ENCODE data around the gene UTF1.
"Not testable (repeated sequence)": the region's sequence is repeated elsewhere in the genome, so short reads cannot be mapped to it uniquely, and the experiment has no call there.

Gene UTF1

DNA sequence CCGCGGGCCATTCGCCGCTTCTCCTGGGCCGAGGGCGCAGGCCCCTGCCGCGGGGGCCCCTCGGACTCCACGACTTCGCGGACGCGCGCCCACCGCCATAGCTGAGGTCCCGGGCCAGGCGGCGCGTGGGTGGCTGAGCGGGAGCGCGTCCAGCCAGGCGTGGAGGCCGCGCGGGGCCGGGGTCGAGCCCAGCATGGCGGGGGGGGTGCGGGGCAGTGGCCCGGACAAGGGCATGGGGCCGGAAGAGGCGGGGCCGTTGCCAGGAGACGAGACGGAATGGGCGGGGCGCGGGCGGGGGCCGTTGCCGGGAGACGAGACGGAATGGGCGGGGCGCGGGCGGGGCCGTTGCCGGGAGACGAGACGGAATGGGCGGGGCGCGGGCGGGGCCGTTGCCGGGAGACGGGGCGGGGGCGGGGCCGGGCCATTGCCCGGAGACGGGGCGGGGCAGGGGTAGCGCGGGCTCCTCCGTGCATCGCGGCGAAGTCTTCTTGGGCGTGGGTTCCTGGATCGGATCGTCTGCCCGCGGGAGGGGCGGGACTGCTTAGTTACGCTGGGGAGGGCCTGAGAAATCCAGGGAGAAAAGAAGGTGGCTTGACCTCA lies 31.8 kb downstream of the UTF1 start:
- no peak for DNase-seq (ENCODE audit: low read depth)
- TF ChIP-seq, protein P1, sequence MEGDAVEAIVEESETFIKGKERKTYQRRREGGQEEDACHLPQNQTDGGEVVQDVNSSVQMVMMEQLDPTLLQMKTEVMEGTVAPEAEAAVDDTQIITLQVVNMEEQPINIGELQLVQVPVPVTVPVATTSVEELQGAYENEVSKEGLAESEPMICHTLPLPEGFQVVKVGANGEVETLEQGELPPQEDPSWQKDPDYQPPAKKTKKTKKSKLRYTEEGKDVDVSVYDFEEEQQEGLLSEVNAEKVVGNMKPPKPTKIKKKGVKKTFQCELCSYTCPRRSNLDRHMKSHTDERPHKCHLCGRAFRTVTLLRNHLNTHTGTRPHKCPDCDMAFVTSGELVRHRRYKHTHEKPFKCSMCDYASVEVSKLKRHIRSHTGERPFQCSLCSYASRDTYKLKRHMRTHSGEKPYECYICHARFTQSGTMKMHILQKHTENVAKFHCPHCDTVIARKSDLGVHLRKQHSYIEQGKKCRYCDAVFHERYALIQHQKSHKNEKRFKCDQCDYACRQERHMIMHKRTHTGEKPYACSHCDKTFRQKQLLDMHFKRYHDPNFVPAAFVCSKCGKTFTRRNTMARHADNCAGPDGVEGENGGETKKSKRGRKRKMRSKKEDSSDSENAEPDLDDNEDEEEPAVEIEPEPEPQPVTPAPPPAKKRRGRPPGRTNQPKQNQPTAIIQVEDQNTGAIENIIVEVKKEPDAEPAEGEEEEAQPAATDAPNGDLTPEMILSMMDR (IDR thresholded peaks at IDR 0.05; ENCODE audit: low read depth, low read length, missing control alignments) = no peak
- in situ Hi-C loops (cut with HindIII; ENCODE audit: low sequenced_read_pairs) = no loop called here
- H3K4me3 ChIP-seq (ENCODE audit: low read depth, low read length) = peak overlapping the region; percentile 47

DNA sequence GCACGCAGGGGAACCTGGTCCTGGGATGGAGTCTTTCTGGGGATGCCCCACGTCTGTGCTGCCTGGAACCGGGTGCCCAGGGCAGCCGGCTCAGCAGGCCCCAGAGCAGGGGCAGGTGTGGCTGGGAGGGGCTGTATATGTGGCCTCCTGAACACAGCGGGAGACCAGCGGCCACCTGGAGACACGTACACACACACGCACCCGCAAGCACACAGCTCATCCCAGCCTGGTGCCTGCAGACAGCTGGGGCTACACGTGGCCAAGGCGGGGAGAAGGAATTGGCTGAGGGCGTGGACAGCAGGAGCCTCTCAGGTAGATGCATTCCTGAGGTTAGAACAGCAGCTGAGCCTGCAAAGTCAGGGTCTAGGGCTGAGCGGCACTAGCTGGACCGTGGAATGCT lies 32.7 kb downstream of the UTF1 start:
- no peak for DNase-seq (ENCODE audit: low read depth)
- TF ChIP-seq, protein P1 (IDR thresholded peaks at IDR 0.05; ENCODE audit: low read depth, low read length, missing control alignments) = no peak
- no peak overlapping the region for H3K4me3 ChIP-seq (ENCODE audit: low read depth, low read length)
- in situ Hi-C loops (cut with HindIII; ENCODE audit: low sequenced_read_pairs) = no loop called here

DNA sequence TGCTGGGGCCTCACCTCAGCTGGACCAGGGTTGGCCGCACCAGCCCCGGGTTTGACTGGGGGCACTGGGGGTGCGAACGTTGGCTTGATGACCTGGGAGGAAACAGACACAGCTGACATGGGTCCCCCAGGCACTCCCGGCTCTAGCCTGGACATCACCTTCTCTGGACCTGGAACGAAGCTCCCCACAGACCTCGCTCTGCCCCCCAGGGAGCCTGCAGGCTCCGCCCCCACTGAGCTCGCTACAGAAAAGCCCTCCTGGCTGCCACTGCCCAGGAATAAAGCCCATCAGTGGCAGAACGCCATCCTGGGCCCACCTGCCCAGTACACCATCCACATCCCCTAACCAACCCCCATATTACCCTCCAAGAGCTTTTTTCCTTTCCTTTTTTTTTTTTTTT lies 33.7 kb downstream of the UTF1 start:
- no peak overlapping the region for H3K4me3 ChIP-seq (ENCODE audit: low read depth, low read length)
- in situ Hi-C loops (cut with HindIII; ENCODE audit: low sequenced_read_pairs) = no loop called here
- TF ChIP-seq, protein P1 (IDR thresholded peaks at IDR 0.05; ENCODE audit: low read depth, low read length, missing control alignments) = no peak
- no peak for DNase-seq (ENCODE audit: low read depth)

DNA sequence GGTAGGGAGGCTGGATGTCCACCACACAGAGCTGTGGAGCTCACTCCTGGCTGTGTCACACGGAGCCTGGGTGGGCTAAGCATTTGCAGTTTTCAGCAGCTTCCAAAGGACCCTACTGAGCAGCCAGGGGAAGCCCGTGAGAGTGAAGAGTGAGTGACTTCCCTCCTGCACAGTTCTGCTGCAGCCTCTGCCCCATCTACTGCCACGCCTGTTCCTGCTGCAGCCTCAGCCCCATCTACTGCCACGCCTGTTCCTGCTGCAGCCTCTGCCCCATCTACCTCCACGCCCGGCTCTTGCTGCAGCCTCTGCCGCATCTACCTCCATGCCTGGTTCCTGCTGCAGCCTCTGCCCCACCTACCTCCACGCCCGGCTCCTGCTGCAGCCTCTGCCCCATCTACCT lies 34.4 kb downstream of the UTF1 start:
- no peak for DNase-seq (ENCODE audit: low read depth)
- in situ Hi-C loops (cut with HindIII; ENCODE audit: low sequenced_read_pairs) = no loop called here
- TF ChIP-seq, protein P1 (IDR thresholded peaks at IDR 0.05; ENCODE audit: low read depth, low read length, missing control alignments) = no peak
- no peak overlapping the region for H3K4me3 ChIP-seq (ENCODE audit: low read depth, low read length)

DNA sequence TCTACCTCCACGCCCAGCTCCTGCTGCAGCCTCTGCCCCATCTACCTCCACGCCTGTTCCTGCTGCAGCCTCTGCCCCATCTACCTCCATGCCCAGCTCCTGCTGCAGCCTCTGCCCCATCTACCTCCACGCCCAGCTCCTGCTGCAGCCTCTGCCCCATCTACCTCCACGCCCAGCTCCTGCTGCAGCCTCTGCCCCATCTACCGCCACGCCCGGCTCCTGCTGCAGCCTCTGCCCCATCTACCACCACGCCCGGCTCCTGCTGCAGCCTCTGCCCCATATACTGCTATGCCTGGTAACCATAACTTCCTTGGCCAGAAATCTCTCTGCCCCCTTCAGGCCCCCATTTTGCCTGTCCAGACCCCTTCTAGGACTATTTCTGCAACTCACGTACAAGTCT lies 35.0 kb downstream of the UTF1 start:
- DNase-seq (ENCODE audit: low read depth); H3K4me3 ChIP-seq (ENCODE audit: low read depth, low read length); in situ Hi-C loops (cut with HindIII; ENCODE audit: low sequenced_read_pairs): not testable (repeated sequence)

DNA sequence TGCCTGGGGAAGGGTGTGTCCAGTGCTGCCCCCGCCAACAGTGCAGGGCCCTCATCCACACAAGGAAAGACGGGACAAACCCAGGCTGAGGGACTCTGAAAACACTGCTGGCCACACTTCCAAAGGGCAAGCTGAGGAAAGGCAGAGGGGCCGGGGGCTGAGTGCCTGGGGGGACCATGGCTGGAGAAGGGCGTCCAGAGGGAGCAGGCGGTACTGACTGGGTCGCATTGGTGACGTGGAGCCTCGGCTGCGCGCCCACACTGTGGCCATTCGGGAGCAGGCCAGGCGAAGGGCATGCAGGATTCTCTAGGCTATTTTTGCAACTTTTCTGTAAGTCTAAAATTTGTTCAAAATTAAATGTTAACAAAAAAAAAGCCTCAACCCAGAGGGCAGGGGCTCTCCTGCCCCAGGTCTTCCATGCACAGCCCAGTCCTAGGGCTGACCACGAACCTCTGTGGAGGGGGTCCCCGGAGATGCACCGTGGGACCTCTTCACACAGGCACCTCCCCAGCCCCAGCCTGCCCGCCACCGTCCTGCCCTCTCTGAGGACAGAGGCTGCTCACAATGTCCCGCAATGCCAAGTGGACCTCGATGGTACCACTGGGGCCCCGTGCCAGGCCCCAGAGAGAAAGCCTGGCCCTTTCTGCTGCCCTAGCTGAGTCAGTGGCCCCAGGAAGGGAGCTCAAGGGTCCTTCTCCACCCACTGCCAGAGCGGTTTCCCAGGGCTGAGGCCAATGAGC lies 36.2 kb downstream of the UTF1 start:
- TF ChIP-seq, protein P1 (IDR thresholded peaks at IDR 0.05; ENCODE audit: low read depth, low read length, missing control alignments) = no peak
- no peak overlapping the region for H3K4me3 ChIP-seq (ENCODE audit: low read depth, low read length)
- in situ Hi-C loops (cut with HindIII; ENCODE audit: low sequenced_read_pairs) = no loop called here
- no peak for DNase-seq (ENCODE audit: low read depth)

DNA sequence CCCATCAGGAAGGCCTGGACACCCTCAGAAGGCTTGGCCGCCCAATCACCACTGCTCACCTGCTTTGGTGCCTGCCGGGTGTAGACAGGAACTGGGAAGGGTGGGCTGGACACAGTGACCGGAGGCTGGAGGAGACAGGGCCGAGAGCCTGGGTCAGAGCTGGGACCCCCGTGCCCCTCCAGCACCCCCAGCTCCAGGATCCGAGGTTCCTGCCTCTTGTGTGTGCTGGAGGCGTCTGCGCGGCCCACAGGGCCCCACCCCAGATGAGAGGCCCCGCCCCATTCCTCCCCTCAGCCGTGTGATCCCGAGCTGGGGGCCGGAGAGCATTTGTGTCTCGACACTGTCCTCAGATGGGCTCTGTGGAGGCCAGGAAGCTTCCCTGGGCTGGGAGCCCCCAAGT lies 37.3 kb downstream of the UTF1 start:
- in situ Hi-C loops (cut with HindIII; ENCODE audit: low sequenced_read_pairs) = no loop called here
- DNase-seq (ENCODE audit: low read depth) = no peak
- no peak overlapping the region for H3K4me3 ChIP-seq (ENCODE audit: low read depth, low read length)
- TF ChIP-seq, protein P1 (IDR thresholded peaks at IDR 0.05; ENCODE audit: low read depth, low read length, missing control alignments) = no peak

All from astrocyte of the cerebellum (primary cell).